GM12875 (cell line): ENCODE measurements around the gene GPX3.

Experiments used
- H3K4me3 ChIP-seq: one replicate; pipeline ENCODE4 v1.5.1; 2011; ENCODE audit warnings: low read depth, low read length, control low read depth
- CTCF ChIP-seq: IDR thresholded peaks from 2 replicates; pipeline ENCODE4 v1.5.1; 2011; ENCODE audit warnings: low read depth, mild to moderate bottlenecking, control low read depth, inconsistent platforms, low read length, moderate library complexity, borderline replicate concordance; ENCODE audit not compliant: insufficient read depth

GPX3 gene

GRCh38 chr5:151020304-151021110 lies at the start of gene GPX3:
Gene GPX3, plus strand, starts transcription at chr5:151020591. Its CDS starts 64 bp downstream, at chr5:151020655.
- TF ChIP-seq CTCF, result no peak

GRCh38 chr5:150978590-150978989 lies 41.8 kb upstream of the GPX3 start:
- no peak for TF ChIP-seq CTCF

More at GRCh38 chr5:151020304-151021110, at the start of gene GPX3:
- no peak within 1 kb of the TSS for H3K4me3 ChIP-seq

GRCh38 chr5:150987746-150988145 lies 32.6 kb upstream of the GPX3 start:
- H3K4me3 ChIP-seq, result no peak overlapping the region
- TF ChIP-seq CTCF, result no peak

More at GRCh38 chr5:150978590-150978989, 41.8 kb upstream of the GPX3 start:
- H3K4me3 ChIP-seq, result no peak overlapping the region

- peak; percentile 33; the same call in 1 of the 2 replicates for TF ChIP-seq CTCF
Observed at GRCh38 chr5:150989695-150990094, 30.7 kb upstream of the GPX3 start.

GRCh38 chr5:150992705-150993104 lies 27.7 kb upstream of the GPX3 start:
- TF ChIP-seq CTCF, result no peak
- no peak overlapping the region for H3K4me3 ChIP-seq

More at GRCh38 chr5:150989695-150990094, 30.7 kb upstream of the GPX3 start:
- no peak overlapping the region for H3K4me3 ChIP-seq

GRCh38 chr5:150993422-150993821 lies 27.0 kb upstream of the GPX3 start:
- TF ChIP-seq CTCF, result no peak
- H3K4me3 ChIP-seq, result no peak overlapping the region

- no peak overlapping the region for H3K4me3 ChIP-seq
- TF ChIP-seq CTCF, result no peak
Observed at GRCh38 chr5:150993826-150994412, 26.5 kb upstream of the GPX3 start.
